Frontal cortex (tissue), 4 donors: ENCODE results near the gene ACADS. TPM values are rescaled to one million over a fixed set of nuclear protein-coding genes. Genes with fewer than 3 reads are reported as not detected.

Experiments used
- DNase-seq, 2 donors: peaks; one replicate each; pipeline ENCODE4 v3.0.0; 2012; ENCODE audit warnings: low spot score in 2 of 2
- FAIRE-seq: peaks from 2 replicates; lab custom pipeline; 2012; peaks lifted over from hg19 to GRCh38; lab: Jason Lieb, UNC
- total RNA-seq: library from RNA; depleted of rRNA; stranded (reverse); fragments of >200 nt; gene quantifications from one replicate; pipeline ENCODE4 v1.2.3, GENCODE V29; 2014
- donor health status: control.
- donor health status: control.
- donor health status: control.

Gene ACADS
- total RNA-seq, 1 donor from 2014 or later, result 4.9 TPM

DNA sequence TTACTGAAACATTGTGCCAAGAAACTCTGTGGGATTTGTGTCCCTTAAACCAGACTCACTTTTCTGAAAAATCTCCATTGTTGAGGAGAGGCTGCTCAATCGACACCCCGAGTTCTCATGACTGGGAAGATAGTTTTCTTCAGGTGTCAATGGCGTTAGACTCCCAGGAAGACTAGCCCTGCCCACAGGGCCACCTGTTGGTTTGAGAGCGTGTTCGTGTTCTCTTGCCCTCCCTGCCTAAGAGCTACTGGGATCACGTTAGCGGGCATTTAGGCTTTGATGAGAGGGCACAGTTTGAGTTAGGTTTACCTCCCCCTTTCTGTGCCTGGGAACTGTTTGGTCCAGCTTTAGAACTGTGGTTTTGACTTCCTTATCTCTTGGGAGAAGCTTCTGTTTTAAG, 26.1 kb upstream of the ACADS start:
- FAIRE-seq, result no peak
- DNase-seq, result no peak

DNA sequence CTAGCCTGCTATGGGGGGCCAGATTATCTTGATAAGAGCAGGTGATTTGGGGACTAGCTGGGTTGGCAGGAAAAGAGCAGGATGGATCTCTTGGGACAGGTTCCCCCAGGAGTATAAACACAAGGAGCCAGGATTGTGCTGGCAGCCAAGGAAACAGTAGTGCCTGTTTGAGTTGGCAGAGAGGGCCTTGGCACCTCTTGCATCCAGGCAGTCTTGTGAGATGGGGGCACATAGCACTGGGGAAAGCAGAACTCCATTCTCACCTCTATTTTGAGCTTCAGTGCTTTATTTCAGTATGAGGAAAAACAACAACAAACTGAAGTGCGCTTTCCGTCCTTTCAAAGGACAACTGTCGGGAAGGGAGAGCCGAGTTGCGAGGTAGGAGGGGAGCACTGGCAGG, 24.7 kb upstream of the ACADS start:
- DNase-seq (no peak), FAIRE-seq (no peak)

DNA sequence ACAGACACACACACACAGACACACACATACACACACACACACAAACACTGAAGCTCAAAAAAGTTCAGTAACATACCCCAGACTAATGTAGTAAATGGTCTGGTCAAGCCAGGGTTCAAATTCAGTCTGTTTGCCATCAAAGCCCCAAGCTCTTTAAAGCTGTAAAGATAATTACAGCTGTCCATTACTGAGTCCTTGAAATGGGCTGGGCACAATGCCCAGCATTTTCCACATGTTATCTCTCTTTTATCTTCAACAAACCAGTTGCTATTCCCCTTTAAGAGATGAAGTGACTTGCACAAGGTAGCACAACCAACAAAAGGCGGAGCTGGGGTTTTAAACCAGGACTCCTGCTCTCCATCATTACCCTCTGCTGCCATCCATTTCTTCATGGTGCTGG, 23.0 kb upstream of the ACADS start:
- FAIRE-seq, result no peak
- no peak for DNase-seq

DNA sequence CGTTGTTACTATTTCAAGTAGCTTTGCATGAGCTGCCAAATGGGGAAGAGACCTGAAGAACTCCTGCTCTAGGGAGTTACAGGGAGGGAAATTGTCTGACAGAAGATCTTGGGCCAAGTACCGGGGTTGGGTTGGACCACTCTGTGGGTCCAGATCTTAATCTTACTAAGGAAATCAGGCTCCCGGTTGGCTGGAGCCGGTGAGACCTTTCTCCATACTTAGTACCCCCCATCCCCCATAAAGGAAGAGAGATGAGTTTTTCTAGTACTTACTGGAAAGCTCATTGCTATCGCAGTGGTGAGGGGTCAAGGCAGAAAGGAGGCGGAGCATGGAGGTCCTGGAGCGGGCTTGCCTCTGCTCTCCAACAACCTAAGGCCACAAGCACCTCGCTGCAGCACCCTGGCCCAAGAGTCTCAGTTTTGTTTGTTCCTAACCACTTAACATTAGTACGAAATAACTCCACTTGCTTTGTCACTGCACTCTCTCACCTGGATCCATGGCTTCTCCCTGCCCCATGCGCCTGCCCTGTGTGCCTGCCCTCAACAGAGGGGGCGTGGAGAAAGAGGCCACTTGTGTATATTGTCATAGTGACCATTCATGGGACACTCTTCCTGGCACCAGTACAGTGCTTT, 22.2 kb upstream of the ACADS start:
- FAIRE-seq, result no peak
- no peak for DNase-seq

DNA sequence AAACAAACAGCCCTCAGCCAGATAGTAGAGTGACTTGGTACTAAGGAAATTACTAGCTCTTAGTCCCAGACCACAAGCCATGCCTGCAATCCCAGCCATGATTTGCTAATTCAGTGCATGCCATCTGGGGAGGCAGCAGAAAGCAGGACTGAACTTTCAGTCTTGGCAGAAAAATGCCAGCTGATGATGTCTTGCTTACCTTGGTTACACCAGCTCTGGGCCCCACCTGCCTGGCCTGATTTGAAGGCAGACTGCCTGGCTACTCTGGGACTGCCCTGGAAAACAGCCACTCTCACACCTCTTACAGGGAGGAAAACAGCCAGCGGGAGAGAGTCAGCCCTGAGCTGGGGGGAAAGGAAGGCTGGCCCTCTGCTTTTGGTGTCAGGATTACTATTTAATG, 20.0 kb upstream of the ACADS start:
- FAIRE-seq (no peak), DNase-seq (no peak)

DNA sequence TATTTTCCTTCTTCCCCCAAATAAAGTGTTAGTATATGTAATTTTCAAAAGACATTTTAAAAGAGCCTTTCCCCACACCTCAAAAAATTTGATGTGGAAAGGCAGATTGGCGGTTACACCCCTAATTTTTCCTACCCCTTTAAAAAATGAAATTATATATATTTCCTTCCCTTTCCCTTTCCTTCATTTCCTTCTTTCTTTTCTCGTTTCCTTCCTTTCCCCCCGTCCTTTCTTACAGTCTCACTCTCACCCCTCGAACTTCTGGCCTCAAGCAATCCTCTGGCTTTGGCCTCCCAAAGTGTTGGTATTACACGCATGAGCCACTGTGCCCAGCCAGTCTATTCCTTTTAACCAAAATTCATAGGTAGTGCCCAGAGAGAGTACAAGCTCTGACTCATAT, 19.6 kb upstream of the ACADS start:
- DNase-seq (no peak), FAIRE-seq (no peak)

DNA sequence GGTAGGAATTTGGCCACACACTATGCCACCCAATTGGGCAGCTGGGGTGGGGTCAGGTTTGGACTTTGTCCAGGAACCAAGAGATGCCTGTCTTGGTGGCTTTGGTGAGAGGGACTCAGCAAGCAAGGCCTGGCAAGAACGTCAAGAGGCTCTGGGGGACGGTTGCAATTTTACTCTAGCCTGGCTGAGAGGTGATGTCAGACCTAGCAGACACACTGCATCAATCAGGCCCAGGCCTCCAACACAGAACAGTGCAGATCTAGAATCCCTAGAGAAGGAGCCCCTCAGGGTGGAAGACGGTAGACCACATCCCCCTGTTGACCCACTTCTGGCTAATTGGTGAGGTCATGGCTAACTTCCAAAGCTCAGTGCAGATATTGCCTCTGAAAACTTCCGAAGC, 17.0 kb upstream of the ACADS start:
- DNase-seq (no peak), FAIRE-seq (no peak)

DNA sequence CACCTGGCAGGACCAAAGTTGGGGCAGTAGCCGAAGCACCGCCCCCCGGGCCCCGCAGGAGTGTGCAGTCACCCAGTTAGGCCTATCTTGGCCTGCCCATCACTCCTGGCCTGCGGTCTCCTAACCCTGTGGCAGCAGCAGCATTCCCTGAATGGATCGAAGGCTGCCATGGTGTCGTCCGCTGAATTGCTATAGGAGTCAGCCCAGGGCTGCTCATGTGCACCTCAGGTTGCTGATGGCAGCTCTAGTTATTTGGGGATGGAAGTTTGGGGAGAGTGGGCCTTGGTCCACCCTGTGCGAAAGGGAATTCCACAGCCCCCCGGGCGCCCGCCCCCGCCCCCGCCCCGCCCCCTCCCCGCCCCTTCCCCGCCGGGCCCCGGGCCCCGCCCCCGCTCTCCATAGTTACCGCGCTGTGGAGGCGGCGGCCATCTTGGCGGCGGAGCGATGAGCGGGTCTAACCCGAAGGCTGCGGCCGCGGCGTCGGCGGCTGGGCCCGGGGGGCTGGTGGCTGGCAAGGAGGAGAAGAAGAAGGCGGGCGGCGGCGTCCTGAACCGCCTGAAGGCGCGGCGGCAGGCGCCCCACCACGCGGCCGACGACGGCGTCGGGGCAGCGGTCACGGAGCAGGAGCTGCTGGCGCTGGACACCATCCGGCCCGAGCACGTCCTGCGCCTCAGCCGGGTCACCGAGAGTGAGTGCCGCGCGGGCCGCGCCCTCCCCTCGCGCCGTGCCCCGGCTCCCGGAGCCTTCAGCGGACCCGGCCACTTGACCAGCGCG, 15.4 kb upstream of the ACADS start, which contains the start of gene UNC119B:
TSS of gene UNC119B (plus strand) at position 428 of the 774 bp plus-strand sequence. CDS start at position 445, 17 bp downstream.
- DNase-seq (peak; percentile 86 to 90), FAIRE-seq (no peak)

DNA sequence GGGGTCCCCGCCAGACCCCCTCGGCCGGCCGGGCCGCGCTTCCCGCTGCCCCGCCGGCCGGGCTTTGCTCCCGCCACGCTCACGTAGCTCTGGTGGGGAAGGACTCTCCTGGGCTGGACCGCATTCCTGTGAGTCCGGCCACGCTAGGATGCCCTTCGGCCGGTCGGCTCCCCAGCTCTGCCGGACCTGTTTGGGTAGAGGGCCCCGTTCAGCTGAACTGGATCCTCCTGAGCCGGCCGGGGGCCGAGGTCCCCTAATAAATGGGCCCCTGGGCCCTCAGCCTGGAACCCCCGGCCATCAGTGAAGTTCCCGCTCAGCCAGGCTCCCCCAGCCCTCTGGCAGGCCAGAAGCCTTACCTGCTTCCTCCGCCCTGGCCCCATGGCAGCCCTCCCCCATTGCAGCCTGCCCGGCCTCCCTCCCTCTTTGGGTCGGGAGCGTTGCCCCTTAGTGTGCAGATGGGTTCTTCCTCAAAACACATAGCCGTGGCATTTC, 14.8 kb upstream of the ACADS start:
- FAIRE-seq, result no peak
- DNase-seq, result peak in 1 of 2 donors; percentile 27

DNA sequence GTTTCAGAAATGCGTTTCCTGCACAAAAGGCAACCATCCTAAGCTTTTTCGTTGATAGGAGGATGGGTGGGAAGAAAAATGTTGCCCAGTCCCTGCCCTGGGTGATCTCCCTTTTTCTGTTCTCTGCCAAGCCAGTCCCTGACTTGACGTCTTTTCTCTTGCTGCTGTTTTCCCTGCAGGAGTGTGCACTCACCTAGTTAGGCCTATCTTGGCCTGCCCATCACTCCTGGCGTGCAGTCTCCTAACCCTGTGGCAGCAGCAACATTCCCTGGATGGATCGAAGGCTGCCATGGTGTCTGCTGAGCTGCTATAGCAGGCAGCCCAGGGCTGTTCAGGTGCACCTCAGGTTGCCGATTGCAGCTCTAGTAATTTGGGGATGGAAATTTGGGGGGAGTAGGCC, 14.2 kb upstream of the ACADS start:
- FAIRE-seq, result no peak
- DNase-seq, result no peak

DNA sequence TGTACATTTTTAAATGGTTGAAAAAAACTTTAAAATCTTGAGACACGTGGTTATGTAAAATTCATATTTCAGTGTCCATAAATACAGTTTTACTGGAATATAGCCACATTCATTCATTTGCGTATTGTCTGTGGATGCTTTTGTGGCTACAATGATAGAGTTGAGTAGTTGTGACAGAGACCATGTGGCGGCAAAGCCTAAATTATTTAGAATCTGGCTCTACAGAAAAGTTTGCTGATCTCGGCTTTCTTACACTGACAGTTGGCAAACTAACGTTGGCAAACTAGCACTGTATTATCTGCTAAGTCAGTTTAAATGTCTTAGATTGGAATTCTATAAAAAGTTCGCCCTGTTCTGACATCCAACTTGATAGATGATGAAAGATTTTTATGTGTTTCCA, 13.0 kb upstream of the ACADS start:
- FAIRE-seq, result no peak
- no peak for DNase-seq

DNA sequence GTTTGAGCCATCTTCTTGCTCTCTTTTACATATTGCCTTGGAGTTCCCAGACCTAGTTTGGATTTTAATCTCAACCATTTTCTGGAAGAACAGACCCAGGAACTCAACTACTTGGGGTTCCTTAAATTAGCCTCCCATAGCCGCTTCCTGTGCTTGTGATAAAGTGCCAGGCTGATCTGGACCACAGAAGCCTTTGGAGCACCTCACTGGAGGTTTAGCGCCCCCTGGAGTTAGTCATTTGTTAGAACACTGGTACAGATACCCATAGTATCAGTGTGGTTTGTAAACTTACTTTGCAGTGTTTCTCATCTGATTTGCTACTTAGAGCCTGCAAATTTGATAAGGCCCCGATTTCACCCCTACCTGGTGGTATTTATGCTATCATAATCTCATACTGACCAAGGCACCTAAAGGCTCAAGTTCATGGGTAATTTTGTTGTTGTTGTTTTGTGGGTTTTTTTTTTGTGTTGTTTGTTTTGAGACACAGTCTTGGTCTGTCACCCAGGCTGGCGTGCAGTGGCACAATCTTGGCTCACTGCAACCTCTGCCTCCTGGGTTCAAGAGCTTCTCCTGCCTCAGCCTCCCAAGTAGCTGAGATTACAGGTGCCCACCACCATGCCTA, 11.7 kb upstream of the ACADS start:
- DNase-seq (peak; percentile 69 to 75), FAIRE-seq (no peak)

DNA sequence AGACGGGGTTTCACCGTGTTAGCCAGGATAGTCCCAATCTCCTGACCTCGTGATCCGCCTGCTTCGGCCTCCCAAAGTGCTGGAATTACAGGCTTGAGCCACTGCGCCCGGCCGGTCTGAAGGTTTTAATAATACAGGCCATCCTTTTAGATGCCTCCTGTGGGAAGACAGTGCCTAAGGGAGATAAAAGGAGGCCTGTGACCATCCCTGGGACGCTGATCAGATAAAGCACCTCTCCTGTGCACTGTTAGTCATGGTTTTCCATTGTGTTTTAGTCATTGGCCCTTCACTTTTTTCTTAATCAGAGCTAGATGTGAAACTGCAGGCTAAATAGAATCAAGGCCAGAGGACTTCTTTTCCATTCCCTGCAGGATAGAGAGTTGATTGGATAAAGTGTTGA, 7.6 kb upstream of the ACADS start:
- FAIRE-seq, result no peak

DNA sequence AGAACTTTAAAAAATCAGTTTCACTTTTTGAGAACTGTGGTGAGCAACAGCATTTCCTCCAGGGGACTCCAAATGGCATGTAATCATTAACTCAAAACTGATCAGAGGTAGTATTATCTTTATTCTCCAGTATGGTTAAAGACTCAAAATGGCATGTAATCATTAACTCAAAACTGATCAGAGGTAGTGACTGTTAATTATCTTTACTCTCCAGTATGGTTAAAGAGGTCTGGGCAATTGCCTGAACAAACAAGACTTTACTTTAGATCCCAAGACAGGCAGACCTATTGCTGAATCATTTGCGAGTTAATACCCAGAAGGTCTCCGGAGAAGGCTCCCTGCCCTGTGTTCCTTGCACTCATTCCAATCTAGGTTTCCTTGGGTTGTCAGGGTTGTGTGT, 6.6 kb upstream of the ACADS start:
- no peak for DNase-seq
- no peak for FAIRE-seq

More for the DNA sequence above, 7.6 kb upstream of the ACADS start:
- no peak for DNase-seq

DNA sequence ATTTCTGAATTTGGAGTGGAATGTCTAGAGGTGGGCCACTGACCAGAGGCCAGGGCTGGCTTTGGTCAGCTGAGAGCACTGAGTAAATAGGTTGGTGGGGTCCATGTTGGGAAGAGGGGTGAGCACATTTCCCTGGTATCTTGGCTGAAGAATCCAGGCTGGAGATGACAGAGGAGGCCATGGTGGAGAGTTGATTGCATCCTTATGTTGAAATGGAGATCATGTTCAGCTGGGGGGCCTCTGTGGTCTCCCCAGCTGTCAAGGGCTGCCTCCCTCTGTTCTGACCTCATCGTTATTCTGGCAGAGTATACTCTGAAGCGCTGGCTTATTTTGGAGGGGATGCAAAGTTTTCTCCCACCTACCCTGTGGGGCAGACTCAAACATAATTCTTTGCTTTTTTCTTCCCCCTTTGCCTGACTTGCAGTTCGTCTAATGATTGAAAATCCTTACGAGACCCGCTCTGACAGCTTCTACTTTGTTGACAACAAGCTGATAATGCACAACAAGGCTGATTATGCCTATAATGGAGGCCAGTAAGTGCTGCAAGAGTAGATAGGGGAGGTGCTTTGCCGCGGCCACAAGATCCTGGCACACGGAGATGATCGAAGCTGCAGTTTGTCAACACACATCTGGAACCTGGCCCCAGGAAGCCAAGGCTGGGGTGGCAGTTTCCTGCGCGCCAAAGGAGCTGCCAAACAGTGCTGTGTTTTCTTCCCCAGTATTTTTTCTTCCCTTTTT, 6.0 kb upstream of the ACADS start:
- DNase-seq, result no peak
- FAIRE-seq, result no peak

DNA sequence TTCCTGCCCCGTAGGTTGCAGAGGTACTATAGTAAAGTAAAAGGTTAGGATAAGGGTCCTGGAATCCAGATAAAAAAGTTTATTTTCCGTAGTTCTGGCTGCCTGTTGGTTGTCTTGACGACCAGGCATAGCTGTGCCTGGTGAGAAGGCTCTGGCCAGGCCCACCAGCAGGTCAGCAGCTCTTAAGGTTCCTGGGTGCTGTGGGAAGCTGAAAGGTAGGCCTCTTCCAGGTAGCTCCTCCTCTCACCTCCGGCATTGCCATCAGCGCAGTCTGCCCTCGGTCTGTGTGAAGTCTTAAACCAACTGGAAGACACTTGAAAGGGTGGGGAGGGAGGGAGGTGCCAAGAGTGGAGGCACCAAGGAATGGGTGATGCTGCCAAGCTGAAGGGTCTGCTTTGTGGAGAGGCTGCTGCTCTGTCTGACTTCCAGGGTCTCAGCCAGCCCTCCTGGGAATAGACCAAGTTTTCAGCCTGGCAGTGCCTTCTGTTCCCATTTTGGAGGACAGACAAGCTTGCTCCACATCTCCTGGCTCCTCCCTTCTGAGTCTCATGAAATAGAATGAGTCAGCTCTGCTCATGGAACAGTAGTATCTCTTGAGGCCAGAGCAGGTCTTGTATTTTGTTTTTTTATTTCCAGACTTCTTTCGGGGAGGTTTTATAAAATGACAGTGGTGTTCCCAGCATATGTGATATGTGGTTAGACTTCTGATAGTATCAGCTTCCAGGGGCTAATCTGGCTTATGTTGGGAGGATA, 5.2 kb upstream of the ACADS start:
- DNase-seq (peak in 1 of 2 donors; percentile 41), FAIRE-seq (no peak)

DNA sequence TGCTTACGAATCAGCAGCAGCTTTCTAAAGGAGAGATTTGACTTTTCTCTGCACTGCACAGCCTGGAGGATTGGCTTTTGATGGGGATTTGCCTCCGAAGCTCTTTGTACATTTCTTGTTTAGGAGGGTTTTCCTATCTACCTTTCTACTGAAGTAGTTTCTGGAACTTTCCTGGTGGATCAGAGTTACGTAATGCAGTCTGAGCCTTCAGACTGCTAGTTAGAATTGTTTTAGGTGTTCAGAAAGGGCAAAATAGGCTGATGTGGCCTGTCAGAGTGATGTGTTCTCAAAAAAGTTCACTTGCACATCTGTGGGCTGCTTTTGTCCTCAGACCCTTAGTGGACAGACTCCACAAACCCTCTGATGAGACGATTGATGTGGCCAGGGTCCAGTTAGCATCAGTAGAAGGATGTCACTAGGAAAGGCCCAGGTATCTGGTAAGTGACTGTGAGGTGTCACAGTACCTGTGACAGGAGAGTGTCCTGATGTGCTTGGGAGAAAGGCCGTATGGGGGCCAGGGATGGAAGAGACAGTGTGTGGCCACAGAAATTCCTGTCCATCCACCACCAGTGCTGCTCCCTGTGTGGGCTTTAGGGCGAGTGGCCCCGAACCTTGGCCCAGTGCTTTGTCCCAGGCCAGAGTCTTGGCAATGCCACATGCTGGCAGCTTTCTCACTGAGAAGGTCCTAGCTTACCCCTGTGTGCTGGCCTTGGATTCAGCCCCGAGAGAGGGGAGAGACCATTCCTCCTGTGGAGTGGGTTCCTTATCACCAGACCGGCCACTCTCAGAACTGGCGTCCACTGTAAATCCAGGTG, 4.4 kb upstream of the ACADS start:
- DNase-seq, result no peak
- FAIRE-seq, result no peak

DNA sequence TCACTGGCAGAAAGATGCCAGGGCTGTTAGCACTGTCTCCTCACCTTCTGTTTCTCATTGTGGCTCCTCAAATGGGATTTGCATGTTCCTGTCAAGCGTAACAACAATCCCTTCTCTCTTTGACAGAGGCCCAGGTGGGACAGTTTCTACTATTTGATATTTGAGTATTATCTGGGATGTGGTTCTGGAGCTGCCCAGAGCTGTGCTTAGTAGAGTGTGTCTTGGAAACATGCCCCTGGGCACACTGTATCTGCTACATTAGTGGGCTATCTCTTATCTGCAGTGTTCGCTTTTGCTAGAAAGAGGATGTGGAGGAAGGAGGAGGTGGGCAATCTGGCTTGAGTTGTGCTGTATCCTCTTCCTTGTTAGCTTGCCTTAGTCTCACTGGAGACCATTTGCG, 3.8 kb upstream of the ACADS start:
- FAIRE-seq, result no peak

DNA sequence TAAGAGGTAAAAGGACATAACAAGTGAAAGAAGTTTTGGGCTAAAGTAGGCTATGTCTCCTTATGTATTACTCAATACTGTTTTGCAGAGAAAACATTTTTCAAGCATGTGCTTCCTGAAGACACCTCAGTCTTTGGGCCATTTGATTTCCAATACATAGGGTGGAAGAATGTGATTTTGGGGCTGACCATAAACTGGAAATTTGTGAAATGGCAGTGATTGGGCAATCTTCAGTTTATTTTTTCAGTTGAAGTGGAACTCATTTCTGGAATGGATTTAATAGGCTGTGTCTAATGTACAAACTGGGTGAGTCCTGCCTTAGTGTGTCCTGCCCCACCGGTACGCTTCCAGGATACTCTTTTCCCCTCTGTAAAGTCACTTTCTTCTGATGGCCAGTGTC, 2.8 kb upstream of the ACADS start:
- FAIRE-seq, result no peak
- DNase-seq, result no peak

More for the DNA sequence above, 3.8 kb upstream of the ACADS start:
- DNase-seq, result no peak
